ENCODE measurements around the gene MLPH. TPM values are rescaled to one million over a fixed set of nuclear protein-coding genes. Genes with fewer than 3 reads are reported as not detected.
A peak's percentile ranks its signal among the peaks of the same experiment; 100 is the strongest.

Gene MLPH
- total RNA-seq, 1 donor from 2014 or later: 34.6 TPM

DNA sequence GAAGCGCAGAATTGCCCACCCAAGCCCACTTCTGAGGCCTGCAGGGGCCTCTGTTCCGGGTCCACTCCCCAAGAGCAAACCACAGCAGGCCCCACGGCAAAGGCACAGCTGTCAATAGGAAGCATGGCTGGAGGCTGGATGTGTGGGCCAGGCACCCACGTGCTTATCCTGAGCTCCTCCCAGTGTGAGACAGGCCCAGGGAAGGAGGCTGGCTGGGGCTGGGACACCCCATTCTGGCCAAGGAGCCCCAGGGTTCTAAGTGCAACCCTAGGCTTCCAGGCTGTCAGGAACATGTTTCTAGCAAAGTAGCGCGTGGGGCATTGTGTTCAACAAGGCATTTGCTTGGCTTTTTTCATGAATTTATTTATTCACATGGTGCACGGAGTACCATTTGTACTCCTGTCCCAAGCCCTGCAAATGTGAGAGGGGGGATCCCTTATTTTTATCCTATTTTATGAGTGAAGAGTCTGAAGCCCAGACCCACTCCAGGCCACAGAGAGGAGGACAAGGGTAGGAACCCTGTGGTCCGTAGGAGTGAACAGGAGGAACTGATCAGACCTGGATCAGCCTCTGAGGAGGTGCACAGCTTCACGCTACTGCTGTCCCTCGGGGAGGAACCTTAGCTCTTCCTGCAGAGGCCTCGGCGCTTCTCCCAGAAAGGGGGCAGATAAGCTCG is 109.6 kb downstream of the MLPH start:
- Histone ChIP-seq H3K27ac (no peak overlapping the region), H3K4me1 (peaks cover 5% of the 10 kb centered on the region)

DNA sequence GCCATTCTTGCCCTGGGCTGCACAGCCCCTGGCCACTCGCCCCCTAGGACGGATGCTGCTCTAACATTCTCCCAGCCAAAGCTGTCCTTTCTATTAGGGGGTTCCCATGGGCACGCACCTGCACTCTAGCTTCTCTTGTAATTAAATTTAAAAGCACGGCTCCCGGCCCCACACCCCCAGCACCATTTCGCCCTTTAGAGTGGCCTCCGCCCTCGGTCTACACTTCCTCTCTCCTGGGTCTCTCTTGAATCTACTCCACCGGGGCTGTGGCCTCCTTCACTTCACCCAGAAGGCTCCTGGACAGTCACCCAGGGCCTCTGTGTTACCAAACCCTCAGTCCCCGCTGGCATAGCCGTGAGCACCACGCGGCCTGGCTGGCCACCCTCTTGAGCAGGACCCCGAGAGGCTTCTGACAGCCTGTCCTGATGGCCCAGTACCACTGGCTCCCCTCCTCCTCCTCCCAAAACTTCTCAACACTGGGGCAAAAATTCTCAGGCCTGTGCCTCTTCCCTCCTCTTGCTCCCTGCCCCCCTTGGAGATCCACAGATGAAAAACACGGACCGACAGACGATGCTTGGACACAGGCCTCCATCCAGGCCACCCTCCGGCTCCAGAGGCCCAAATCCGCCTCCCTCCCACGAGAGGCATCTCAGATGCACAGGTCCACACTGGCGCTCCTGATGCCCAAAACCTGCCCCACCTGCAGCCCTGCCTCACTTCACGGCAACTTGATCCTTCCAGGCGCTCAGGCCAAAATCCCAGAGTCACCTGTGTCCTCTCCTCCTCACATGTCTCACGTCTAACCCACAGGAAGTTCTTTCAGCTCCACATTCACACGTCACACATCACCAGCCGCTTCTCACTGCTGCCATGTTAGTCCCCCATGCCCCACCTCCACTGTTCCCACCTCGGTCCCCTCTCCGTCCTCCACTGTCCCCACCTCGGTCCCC is 110.4 kb downstream of the MLPH start:
- Histone ChIP-seq H3K9me3 (no peaks in the 10 kb centered on the region), H3K4me3 (no peak overlapping the region), H3K27ac (no peak overlapping the region), H3K4me1 (peaks cover 5% of the 10 kb centered on the region), H3K36me3 (no peaks in the 10 kb centered on the region), H3K27me3 (no peaks in the 10 kb centered on the region)
- intact Hi-C loops (cut with DNase I): no loop called here
- TF ChIP-seq, protein P1, sequence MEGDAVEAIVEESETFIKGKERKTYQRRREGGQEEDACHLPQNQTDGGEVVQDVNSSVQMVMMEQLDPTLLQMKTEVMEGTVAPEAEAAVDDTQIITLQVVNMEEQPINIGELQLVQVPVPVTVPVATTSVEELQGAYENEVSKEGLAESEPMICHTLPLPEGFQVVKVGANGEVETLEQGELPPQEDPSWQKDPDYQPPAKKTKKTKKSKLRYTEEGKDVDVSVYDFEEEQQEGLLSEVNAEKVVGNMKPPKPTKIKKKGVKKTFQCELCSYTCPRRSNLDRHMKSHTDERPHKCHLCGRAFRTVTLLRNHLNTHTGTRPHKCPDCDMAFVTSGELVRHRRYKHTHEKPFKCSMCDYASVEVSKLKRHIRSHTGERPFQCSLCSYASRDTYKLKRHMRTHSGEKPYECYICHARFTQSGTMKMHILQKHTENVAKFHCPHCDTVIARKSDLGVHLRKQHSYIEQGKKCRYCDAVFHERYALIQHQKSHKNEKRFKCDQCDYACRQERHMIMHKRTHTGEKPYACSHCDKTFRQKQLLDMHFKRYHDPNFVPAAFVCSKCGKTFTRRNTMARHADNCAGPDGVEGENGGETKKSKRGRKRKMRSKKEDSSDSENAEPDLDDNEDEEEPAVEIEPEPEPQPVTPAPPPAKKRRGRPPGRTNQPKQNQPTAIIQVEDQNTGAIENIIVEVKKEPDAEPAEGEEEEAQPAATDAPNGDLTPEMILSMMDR (IDR thresholded peaks at IDR 0.05): no peak
- no peak for TF ChIP-seq POLR2AphosphoS5 (IDR thresholded peaks at IDR 0.05; ENCODE audit: insufficient read depth in 1 of 2, low read depth in 1 of 2)
- TF ChIP-seq POLR2A (IDR thresholded peaks at IDR 0.05): no peak
- DNase-seq (ENCODE audit: extremely low spot score in 2 of 2): no peak

More for the DNA sequence above, 109.6 kb downstream of the MLPH start:
- no peak for TF ChIP-seq POLR2AphosphoS5 (IDR thresholded peaks at IDR 0.05; ENCODE audit: insufficient read depth in 1 of 2, low read depth in 1 of 2)
- TF ChIP-seq, protein P1 (IDR thresholded peaks at IDR 0.05): no peak
- no peak for TF ChIP-seq POLR2A (IDR thresholded peaks at IDR 0.05)
- H3K27me3 ChIP-seq: no peaks in the 10 kb centered on the region
- DNase-seq (ENCODE audit: extremely low spot score in 2 of 2): no peak
- H3K4me3 ChIP-seq: no peak overlapping the region
- intact Hi-C loops (cut with DNase I): no loop called here
- no peaks in the 10 kb centered on the region for H3K36me3 ChIP-seq
- H3K9me3 ChIP-seq: no peaks in the 10 kb centered on the region

DNA sequence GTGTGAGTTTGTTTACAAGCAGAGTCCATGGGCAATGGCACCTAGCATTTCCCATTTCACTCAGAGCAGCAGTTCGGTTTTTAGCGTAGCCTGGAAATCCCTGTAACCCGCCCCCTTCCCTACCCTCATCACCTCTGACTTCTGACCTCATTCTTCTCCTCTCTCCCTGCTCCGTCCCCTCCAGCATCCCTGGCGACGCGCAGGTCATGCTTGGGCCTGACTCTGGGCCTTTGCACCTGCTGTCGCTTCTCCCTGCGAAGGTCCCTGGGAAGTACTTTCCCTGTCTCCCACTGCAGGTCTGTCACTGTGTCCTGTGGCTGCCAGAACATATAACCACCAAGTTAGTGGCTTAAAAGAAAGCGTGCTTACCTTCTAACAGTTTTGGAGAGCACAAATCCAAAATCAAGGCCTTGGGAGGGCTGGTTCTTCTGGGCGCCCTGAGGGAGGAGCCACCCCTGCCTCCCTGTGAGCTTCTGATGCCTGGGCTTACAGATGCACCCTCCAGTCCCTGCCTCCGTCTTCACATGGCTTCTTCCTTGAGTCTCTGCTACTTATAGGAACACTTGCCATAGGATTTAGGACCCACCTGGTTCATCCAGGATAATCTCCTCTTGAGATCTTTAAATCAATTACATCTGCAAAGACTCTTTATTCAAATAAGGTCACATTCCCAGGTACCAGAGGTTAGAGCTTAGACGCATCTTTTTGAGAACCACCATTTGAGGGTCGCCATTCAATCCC is 111.6 kb downstream of the MLPH start:
- Histone ChIP-seq H3K9me3 (no peaks in the 10 kb centered on the region), H3K27ac (no peak overlapping the region), H3K36me3 (no peaks in the 10 kb centered on the region), H3K4me1 (peaks cover 10% of the 10 kb centered on the region), H3K27me3 (no peaks in the 10 kb centered on the region), H3K4me3 (no peak overlapping the region)
- intact Hi-C loops (cut with DNase I): no loop called here
- TF ChIP-seq POLR2A (IDR thresholded peaks at IDR 0.05): no peak
- TF ChIP-seq POLR2AphosphoS5 (IDR thresholded peaks at IDR 0.05; ENCODE audit: insufficient read depth in 1 of 2, low read depth in 1 of 2): no peak
- TF ChIP-seq, protein P1 (IDR thresholded peaks at IDR 0.05): no peak
- no peak for DNase-seq (ENCODE audit: extremely low spot score in 2 of 2)

DNA sequence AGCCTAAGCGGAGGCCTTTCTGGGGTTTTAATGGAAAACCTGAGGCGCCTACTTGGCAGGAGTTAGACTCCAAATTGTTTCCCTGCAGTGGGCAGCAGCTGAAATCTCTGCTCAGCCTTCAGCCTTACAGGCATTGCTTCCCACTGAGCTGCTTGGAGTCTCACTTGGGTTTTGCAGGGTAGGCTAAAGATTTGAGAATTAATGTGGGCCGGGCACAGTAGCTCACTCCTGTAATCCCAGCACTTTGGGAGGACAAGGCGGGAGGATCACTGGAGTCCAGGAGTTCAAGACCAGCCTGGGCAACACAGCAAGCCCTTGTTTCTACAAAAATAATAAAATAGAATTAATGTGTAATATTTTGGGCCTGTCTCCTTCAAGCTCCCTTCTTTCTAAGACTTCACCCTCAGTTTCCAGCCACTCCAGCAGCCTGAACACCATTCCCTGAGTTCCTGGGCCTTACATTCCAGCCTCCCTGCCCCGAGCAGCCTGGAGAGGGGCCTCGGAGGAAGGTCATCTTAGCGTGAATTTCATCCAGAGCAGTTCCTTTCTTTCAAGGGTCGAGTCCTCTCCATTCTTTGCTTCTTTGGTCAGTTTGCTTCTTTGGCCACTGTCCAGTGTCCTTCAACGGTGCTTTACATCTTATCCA is 112.5 kb downstream of the MLPH start:
- no peaks in the 10 kb centered on the region for H3K27me3 ChIP-seq
- peak overlapping the region; percentile 75 for H3K27ac ChIP-seq
- peak overlapping the region; percentile 30 to 35 for H3K4me3 ChIP-seq
- intact Hi-C loops (cut with DNase I): no loop called here
- no peak for DNase-seq (ENCODE audit: extremely low spot score in 2 of 2)
- TF ChIP-seq, protein P1 (IDR thresholded peaks at IDR 0.05): no peak
- H3K9me3 ChIP-seq: no peaks in the 10 kb centered on the region
- peaks cover 16% of the 10 kb centered on the region for H3K4me1 ChIP-seq
- H3K36me3 ChIP-seq: no peaks in the 10 kb centered on the region
